BLaER1 treated with 17β-estradiol and CSF1 and Interleukin-3, amounts not matched to agents 10 nM and 100 nM (cell line): ENCODE results near the gene LHFPL2.

Experiments
- H3K27ac ChIP-seq, 11 experiments: shearing (Covaris generic); formaldehyde crosslinking; 2 replicates each; pipeline ENCODE4 v1.8.1; 2022
- H3K27me3 ChIP-seq, 11 experiments: shearing (Covaris generic); formaldehyde crosslinking; 2 replicates each; pipeline ENCODE4 v1.8.1; 2022
- H3K36me3 ChIP-seq, 11 experiments: shearing (Covaris generic); formaldehyde crosslinking; 2 replicates each; pipeline ENCODE4 v1.8.1; 2022
- H3K4me1 ChIP-seq, 10 experiments: shearing (Covaris generic); formaldehyde crosslinking; 2 replicates each; pipeline ENCODE4 v1.8.1; 2022
- H3K4me2 ChIP-seq, 11 experiments: shearing (Covaris generic); formaldehyde crosslinking; 2 replicates each; pipeline ENCODE4 v1.8.1; 2022
- H3K4me3 ChIP-seq, 10 experiments: shearing (Covaris generic); formaldehyde crosslinking; 2 replicates each; pipeline ENCODE4 v1.8.1; 2022
- H3K9ac ChIP-seq, 11 experiments: shearing (Covaris generic); formaldehyde crosslinking; 2 replicates each; pipeline ENCODE4 v1.8.1; 2022
- H3K9me3 ChIP-seq, 11 experiments: shearing (Covaris generic); formaldehyde crosslinking; replicated peaks in 1 of 11; 2 replicates each; pipeline ENCODE4 v1.8.1; 2022
- H4K20me1 ChIP-seq, 11 experiments: shearing (Covaris generic); formaldehyde crosslinking; 2 replicates each; pipeline ENCODE4 v1.8.1; 2022
- Cebpa-rat ChIP-seq, 11 experiments: shearing (Covaris generic); IDR thresholded peaks; 2 replicates each; pipeline ENCODE4 v1.8.1; 2022

The LHFPL2 gene

GRCh38 chr5:78628270-78628992 lies 20.1 kb downstream of the LHFPL2 start:
- peak overlapping the region in 10 of 11 experiments; percentile 0 to 74 (median 52); a peak in 16 of 22 replicates for H3K27ac ChIP-seq
- peaks cover 0 to 77% (median 0%) of the 10 kb centered on the region in 11 experiments; a peak in 8 of 22 replicates for H3K36me3 ChIP-seq
- no peaks in the 10 kb centered on the region for H3K27me3 ChIP-seq
- peaks cover 0 to 27% (median 0%) of the 10 kb centered on the region in 11 experiments; a peak in 5 of 22 replicates for H3K9me3 ChIP-seq
- H3K4me2 ChIP-seq = peak overlapping the region; percentile 66 to 90 (median 83)
- peaks cover 47 to 70% (median 61%) of the 10 kb centered on the region in 10 experiments for H3K4me1 ChIP-seq
- H3K4me3 ChIP-seq = no peak overlapping the region
- no peak for TF ChIP-seq Cebpa-rat (IDR thresholded peaks at IDR 0.05)
- H4K20me1 ChIP-seq = peaks cover 0 to 8% (median 0%) of the 10 kb centered on the region in 11 experiments; a peak in 4 of 22 replicates
- H3K9ac ChIP-seq = peak overlapping the region in 8 of 11 experiments; percentile 10 to 62 (median 43); a peak in 11 of 22 replicates

GRCh38 chr5:78627766-78628165 lies 20.8 kb downstream of the LHFPL2 start:
- peak overlapping the region in 9 of 11 experiments; percentile 0 to 74 (median 54); a peak in 15 of 22 replicates for H3K27ac ChIP-seq
- peak overlapping the region in 7 of 11 experiments; percentile 22 to 62 (median 50); a peak in 12 of 22 replicates for H3K9ac ChIP-seq
- peaks cover 42 to 63% (median 55%) of the 10 kb centered on the region in 10 experiments for H3K4me1 ChIP-seq
- H3K4me2 ChIP-seq = peak overlapping the region; percentile 66 to 90 (median 83)
- TF ChIP-seq Cebpa-rat (IDR thresholded peaks at IDR 0.05) = no peak
- H4K20me1 ChIP-seq = peaks cover 0 to 1% (median 0%) of the 10 kb centered on the region in 11 experiments; a peak in 2 of 22 replicates
- peaks cover 0 to 25% (median 0%) of the 10 kb centered on the region in 11 experiments; a peak in 5 of 22 replicates for H3K9me3 ChIP-seq
- H3K4me3 ChIP-seq = no peak overlapping the region
- H3K36me3 ChIP-seq = peaks cover 0 to 76% (median 0%) of the 10 kb centered on the region in 11 experiments; a peak in 8 of 22 replicates
- no peaks in the 10 kb centered on the region for H3K27me3 ChIP-seq

GRCh38 chr5:78627175-78627574 lies 21.4 kb downstream of the LHFPL2 start:
- Histone ChIP-seq H3K36me3 (peaks cover 0 to 76% (median 0%) of the 10 kb centered on the region in 11 experiments; a peak in 8 of 22 replicates), H3K4me2 (peak overlapping the region; percentile 66 to 90 (median 83))

GRCh38 chr5:78626009-78626571 lies 22.5 kb downstream of the LHFPL2 start:
- no peak overlapping the region for H3K9ac ChIP-seq
- H3K27ac ChIP-seq = no peak overlapping the region
- TF ChIP-seq Cebpa-rat (IDR thresholded peaks at IDR 0.05) = no peak
- H3K4me1 ChIP-seq = peaks cover 42 to 72% (median 63%) of the 10 kb centered on the region in 10 experiments
- peak overlapping the region in 6 of 11 experiments; percentile 1 to 24 (median 15); a peak in 5 of 22 replicates for H3K4me2 ChIP-seq
- H3K36me3 ChIP-seq = peaks cover 0 to 76% (median 0%) of the 10 kb centered on the region in 11 experiments; a peak in 8 of 22 replicates
- peaks cover 0 to 9% (median 0%) of the 10 kb centered on the region in 11 experiments; a peak in 4 of 22 replicates for H3K9me3 ChIP-seq
- no peaks in the 10 kb centered on the region for H3K27me3 ChIP-seq
- no peak overlapping the region for H3K4me3 ChIP-seq
- peaks cover 0 to 11% (median 0%) of the 10 kb centered on the region in 11 experiments; a peak in 1 of 22 replicates for H4K20me1 ChIP-seq

More at GRCh38 chr5:78627175-78627574, 21.4 kb downstream of the LHFPL2 start:
- H3K4me1 ChIP-seq = peaks cover 42 to 61% (median 54%) of the 10 kb centered on the region in 10 experiments
- H3K27ac ChIP-seq = peak overlapping the region in 3 of 11 experiments; percentile 43 to 74 (median 73); a peak in 5 of 22 replicates
- no peaks in the 10 kb centered on the region for H3K27me3 ChIP-seq
- peaks cover 0 to 19% (median 0%) of the 10 kb centered on the region in 11 experiments; a peak in 4 of 22 replicates for H3K9me3 ChIP-seq
- no peak for TF ChIP-seq Cebpa-rat (IDR thresholded peaks at IDR 0.05)
- H4K20me1 ChIP-seq = peaks cover 0 to 6% (median 0%) of the 10 kb centered on the region in 11 experiments; a peak in 1 of 22 replicates
- H3K4me3 ChIP-seq = no peak overlapping the region
- peak overlapping the region in 1 of 11 experiments; percentile 37; a peak in 1 of 22 replicates for H3K9ac ChIP-seq

GRCh38 chr5:78624992-78625391 lies 23.6 kb downstream of the LHFPL2 start:
- H4K20me1 ChIP-seq = 0 out of 22 replicates have a peak, but pooled peaks cover 0 to 11% (median 0%) of the 10 kb centered on the region in 11 experiments
- H3K9me3 ChIP-seq = peaks cover 0 to 14% (median 6%) of the 10 kb centered on the region in 11 experiments; a peak in 18 of 22 replicates
- H3K4me1 ChIP-seq = peaks cover 34 to 69% (median 59%) of the 10 kb centered on the region in 10 experiments
- TF ChIP-seq Cebpa-rat (IDR thresholded peaks at IDR 0.05) = no peak
- H3K36me3 ChIP-seq = peaks cover 0 to 75% (median 0%) of the 10 kb centered on the region in 11 experiments; a peak in 9 of 22 replicates
- no peak overlapping the region for H3K9ac ChIP-seq
- no peaks in the 10 kb centered on the region for H3K27me3 ChIP-seq
- no peak overlapping the region for H3K4me2 ChIP-seq
- no peak overlapping the region for H3K27ac ChIP-seq
- no peak overlapping the region for H3K4me3 ChIP-seq

- no peak overlapping the region for H3K27ac ChIP-seq
- H3K4me2 ChIP-seq = peak overlapping the region in 6 of 11 experiments; percentile 1 to 36 (median 13); a peak in 5 of 22 replicates
- no peak for TF ChIP-seq Cebpa-rat (IDR thresholded peaks at IDR 0.05)
- no peak overlapping the region for H3K4me3 ChIP-seq
- H4K20me1 ChIP-seq = 0 out of 22 replicates have a peak, but pooled peaks cover 0 to 11% (median 0%) of the 10 kb centered on the region in 11 experiments
- peaks cover 0 to 67% (median 0%) of the 10 kb centered on the region in 11 experiments; a peak in 9 of 22 replicates for H3K36me3 ChIP-seq
- H3K9me3 ChIP-seq = peaks cover 0 to 14% (median 7%) of the 10 kb centered on the region in 11 experiments; a peak in 18 of 22 replicates
- no peak overlapping the region; a peak in 1 of 22 replicates for H3K9ac ChIP-seq
- H3K4me1 ChIP-seq = peaks cover 25 to 60% (median 50%) of the 10 kb centered on the region in 10 experiments
- no peaks in the 10 kb centered on the region for H3K27me3 ChIP-seq
These were observed 24.5 kb downstream of the LHFPL2 start for GRCh38 chr5:78624011-78624541.

GRCh38 chr5:78622302-78622971 lies 26.1 kb downstream of the LHFPL2 start:
- Histone ChIP-seq H3K9ac (no peak overlapping the region; a peak in 1 of 22 replicates), H4K20me1 (0 out of 22 replicates have a peak, but pooled peaks cover 0 to 11% (median 0%) of the 10 kb centered on the region in 11 experiments), H3K27me3 (no peaks in the 10 kb centered on the region), H3K4me2 (peak overlapping the region in 6 of 11 experiments; percentile 1 to 51 (median 32); a peak in 5 of 22 replicates), H3K36me3 (peaks cover 0 to 83% (median 0%) of the 10 kb centered on the region in 11 experiments; a peak in 9 of 22 replicates), H3K27ac (no peak overlapping the region), H3K9me3 (peaks cover 0 to 21% (median 11%) of the 10 kb centered on the region in 11 experiments; a peak in 19 of 22 replicates), H3K4me1 (peaks cover 9 to 44% (median 34%) of the 10 kb centered on the region in 10 experiments), H3K4me3 (no peak overlapping the region)
- TF ChIP-seq Cebpa-rat (IDR thresholded peaks at IDR 0.05) = no peak
